Left ventricle myocardium inferior (tissue), 1 donor: Measurements from ENCODE around the gene CTNNBL1. TPM values are rescaled to one million over a fixed set of nuclear protein-coding genes. Genes with fewer than 3 reads are reported as not detected.
"Not testable (repeated sequence)": the region's sequence is repeated elsewhere in the genome, so short reads cannot be mapped to it uniquely, and the experiment has no call there.

ENCODE experiments used
- DNase-seq: peaks from one replicate; pipeline ENCODE4 v3.0.0-alpha.2; 2020
- H3K27ac ChIP-seq: fragments of 200-600 bp; replicated peaks from 2 replicates; pipeline ENCODE4 v1.8.0; 2021
- H3K27me3 ChIP-seq: fragments of 200-600 bp; 2 replicates; pipeline ENCODE4 v1.8.0; 2021; ENCODE audit warnings: low read depth
- H3K36me3 ChIP-seq: fragments of 200-600 bp; 2 replicates; pipeline ENCODE4 v1.8.0; 2021
- H3K4me1 ChIP-seq: fragments of 200-600 bp; 2 replicates; pipeline ENCODE4 v1.8.0; 2021
- H3K4me3 ChIP-seq: fragments of 200-600 bp; 2 replicates; pipeline ENCODE4 v1.8.0; 2021; ENCODE audit warnings: mild to moderate bottlenecking, moderate library complexity
- H3K9me3 ChIP-seq: fragments of 200-600 bp; replicated peaks from 2 replicates; pipeline ENCODE4 v1.8.0; 2021
- intact Hi-C: fragments of 100-400 bp; cut with micrococcal nuclease; formaldehyde crosslinking; loops from one replicate; pipeline ENCODE4 v1.11.0; 2022
- total RNA-seq: library from RNA; stranded (reverse); fragmentation: NEBNext Ultra II Directional; extraction: Animal tissue kit (Norgen Biotek cat#: 25700); gene quantifications from one replicate; pipeline ENCODE4 v1.2.1, GENCODE V29; 2021
- TF ChIP-seq, protein P1 (sequence below): fragments of 200-600 bp; IDR thresholded peaks from 2 replicates; pipeline ENCODE4 v1.8.0; 2021; ENCODE audit warnings: antibody characterized with exemption, mild to moderate bottlenecking, borderline replicate concordance
- donor health status: DM: no; HTN: yes; CAD: no; lungs with severe emphysema.

CTNNBL1 gene
- total RNA-seq, 1 donor from 2014 or later: 58.8 TPM

DNA sequence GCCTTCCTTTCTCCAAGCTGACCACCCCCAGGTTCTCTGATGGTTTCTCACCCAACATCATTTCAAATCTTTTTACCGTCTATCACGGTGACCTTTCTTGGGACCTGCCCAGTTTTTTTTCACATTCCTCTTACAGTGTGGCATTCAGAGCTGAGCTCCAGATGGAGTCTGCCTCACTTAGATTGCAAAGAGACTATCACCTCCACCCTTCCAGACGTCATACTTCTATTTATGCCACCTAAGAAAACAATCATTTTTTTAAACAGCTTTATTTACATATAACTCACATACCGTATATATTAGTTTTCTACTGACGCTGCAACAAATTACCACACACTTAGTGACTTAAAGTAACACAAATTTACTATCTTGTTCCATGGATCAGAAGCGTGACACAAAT lies 32.3 kb upstream of the CTNNBL1 start:
- DNase-seq: no peak
- Histone ChIP-seq H3K4me1 (peaks cover 9% of the 10 kb centered on the region), H3K9me3 (peaks cover 11% of the 10 kb centered on the region), H3K4me3 (no peak overlapping the region), H3K27ac (no peak overlapping the region), H3K27me3 (no peaks in the 10 kb centered on the region), H3K36me3 (no peaks in the 10 kb centered on the region)
- TF ChIP-seq, protein P1, sequence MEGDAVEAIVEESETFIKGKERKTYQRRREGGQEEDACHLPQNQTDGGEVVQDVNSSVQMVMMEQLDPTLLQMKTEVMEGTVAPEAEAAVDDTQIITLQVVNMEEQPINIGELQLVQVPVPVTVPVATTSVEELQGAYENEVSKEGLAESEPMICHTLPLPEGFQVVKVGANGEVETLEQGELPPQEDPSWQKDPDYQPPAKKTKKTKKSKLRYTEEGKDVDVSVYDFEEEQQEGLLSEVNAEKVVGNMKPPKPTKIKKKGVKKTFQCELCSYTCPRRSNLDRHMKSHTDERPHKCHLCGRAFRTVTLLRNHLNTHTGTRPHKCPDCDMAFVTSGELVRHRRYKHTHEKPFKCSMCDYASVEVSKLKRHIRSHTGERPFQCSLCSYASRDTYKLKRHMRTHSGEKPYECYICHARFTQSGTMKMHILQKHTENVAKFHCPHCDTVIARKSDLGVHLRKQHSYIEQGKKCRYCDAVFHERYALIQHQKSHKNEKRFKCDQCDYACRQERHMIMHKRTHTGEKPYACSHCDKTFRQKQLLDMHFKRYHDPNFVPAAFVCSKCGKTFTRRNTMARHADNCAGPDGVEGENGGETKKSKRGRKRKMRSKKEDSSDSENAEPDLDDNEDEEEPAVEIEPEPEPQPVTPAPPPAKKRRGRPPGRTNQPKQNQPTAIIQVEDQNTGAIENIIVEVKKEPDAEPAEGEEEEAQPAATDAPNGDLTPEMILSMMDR: no peak
- intact Hi-C loops: no loop called here

DNA sequence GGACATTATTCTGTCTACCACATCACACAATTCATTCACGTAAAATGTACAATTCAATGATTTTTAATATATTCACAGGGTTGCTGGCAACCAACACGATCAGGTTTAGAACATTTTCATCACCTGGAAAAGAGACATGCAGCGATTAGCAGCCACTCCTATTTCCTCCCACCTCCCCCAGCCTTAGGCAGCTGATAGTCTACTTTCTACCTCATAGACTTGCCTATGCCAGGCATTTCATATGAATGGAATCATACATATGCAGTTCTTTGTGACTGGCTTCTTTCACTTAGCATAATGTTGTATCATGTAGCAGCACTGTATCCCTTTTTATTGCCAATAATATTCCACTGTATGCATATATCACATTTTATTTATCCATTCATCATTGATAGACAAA lies 31.5 kb upstream of the CTNNBL1 start:
- H3K27me3 ChIP-seq: no peaks in the 10 kb centered on the region
- no peak overlapping the region for H3K27ac ChIP-seq
- intact Hi-C loops: no loop called here
- TF ChIP-seq, protein P1: no peak
- no peak for DNase-seq
- no peak overlapping the region for H3K4me3 ChIP-seq
- peaks cover 9% of the 10 kb centered on the region for H3K4me1 ChIP-seq
- no peaks in the 10 kb centered on the region for H3K36me3 ChIP-seq
- peaks cover 11% of the 10 kb centered on the region for H3K9me3 ChIP-seq

DNA sequence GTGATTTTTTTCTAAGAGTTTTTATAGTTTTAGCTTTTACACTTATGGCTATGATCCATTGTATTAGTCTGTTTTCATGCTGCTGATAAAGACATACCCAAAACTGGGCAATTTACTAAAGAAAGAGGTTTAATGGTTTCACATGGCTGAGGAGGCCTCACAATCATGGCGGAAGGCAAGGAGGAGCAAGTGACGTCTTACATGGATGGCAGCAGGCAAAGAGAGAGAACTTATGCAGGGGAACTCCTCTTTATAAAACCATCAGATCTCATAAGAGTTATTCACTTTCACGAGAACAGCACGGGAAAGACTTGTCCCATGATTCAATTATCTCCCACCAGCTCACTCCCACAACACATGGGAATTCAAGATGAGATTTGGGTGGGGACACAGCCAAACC lies 29.2 kb upstream of the CTNNBL1 start:
- H3K27me3 ChIP-seq, H3K36me3 ChIP-seq, DNase-seq, H3K27ac ChIP-seq, intact Hi-C loops, H3K4me1 ChIP-seq, H3K4me3 ChIP-seq: not testable (repeated sequence)
- peaks cover 11% of the 10 kb centered on the region for H3K9me3 ChIP-seq

DNA sequence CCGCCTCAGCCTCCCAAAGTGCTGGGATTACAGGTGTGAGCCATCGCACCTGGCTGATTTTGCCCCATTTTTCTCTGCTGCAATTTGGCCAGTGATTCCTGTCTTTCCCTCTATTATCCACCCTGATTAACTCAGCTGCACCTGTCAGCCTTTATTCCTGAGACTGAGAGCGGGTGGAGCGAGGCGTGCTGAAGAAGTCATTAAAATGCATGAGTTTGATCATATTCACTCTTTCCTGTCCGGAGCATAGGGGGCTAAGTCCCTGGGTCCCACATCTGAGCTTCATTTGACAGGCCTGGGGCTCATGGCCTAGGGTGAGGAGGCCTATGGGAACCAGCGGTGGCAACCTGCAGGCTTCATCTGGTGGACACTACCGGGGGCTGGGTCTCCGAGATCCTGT lies 25.7 kb upstream of the CTNNBL1 start:
- Histone ChIP-seq H3K9me3 (peaks cover 11% of the 10 kb centered on the region), H3K27me3 (peaks cover 43% of the 10 kb centered on the region), H3K4me1 (no peaks in the 10 kb centered on the region), H3K36me3 (no peaks in the 10 kb centered on the region), H3K27ac (no peak overlapping the region), H3K4me3 (no peak overlapping the region)
- TF ChIP-seq, protein P1: no peak
- intact Hi-C loops: no loop called here
- no peak for DNase-seq

DNA sequence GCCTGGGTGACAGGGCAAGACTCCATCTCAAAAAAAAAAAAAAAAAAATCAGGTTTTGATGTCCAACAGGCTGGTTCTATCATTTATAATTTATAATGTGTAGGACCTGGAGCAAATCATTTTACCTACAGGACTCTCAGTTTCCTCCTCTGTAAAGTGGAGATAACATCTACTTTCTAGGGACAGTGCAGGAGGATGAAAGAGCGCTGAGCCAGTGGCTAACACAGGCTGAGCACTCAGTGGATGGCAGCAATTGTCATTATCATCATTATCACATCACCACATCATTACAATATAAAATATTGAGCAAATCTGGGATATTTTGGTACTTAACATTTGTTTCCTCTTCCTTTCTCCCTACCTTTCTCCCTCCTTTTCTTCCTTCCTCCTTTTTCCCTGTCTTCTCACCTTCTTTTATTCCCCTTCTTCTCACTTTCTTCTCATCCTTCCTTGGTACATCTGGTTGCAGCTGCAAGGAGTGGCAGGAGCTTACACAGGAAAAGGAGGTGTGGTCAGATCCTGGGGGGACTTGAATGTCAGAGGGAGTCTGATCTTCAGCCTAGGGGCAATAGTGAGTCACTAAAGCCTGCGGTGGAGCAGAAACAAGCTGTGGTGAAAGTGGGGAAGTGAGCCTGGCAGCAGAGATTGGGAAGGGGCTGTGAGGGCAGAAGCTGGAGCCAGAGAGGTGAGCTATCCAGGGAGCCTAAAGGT lies 24.6 kb upstream of the CTNNBL1 start:
- peaks cover 11% of the 10 kb centered on the region for H3K9me3 ChIP-seq
- DNase-seq: no peak
- no peaks in the 10 kb centered on the region for H3K4me1 ChIP-seq
- intact Hi-C loops: no loop called here
- no peaks in the 10 kb centered on the region for H3K36me3 ChIP-seq
- H3K27ac ChIP-seq: no peak overlapping the region
- TF ChIP-seq, protein P1: no peak
- no peak overlapping the region for H3K4me3 ChIP-seq
- peaks cover 43% of the 10 kb centered on the region for H3K27me3 ChIP-seq

DNA sequence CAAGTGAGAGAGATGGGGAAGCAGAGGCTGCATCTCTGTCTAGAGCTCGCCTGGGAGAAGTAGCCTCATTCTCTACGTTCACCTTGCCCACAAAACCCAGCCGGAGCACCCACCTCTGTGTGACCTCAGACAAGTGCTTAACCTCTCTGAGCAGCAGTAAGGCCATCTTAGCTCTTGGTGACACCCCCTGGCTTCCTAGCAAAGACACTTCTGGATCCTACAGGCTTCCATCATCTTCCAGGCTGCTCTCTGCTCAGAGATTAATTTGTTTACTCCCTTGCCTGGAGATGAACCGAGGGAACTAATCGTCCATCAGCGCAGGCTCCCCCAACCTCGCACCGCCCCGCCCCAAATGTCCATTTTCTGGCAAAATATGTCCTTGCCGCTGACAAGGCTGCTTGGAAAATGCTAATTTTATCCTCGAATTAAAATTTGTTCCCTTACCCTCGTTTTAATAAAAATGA lies 24.0 kb upstream of the CTNNBL1 start:
- TF ChIP-seq, protein P1: no peak
- Histone ChIP-seq H3K4me3 (peak overlapping the region; percentile 49), H3K27me3 (peaks cover 43% of the 10 kb centered on the region), H3K36me3 (no peaks in the 10 kb centered on the region), H3K9me3 (peaks cover 9% of the 10 kb centered on the region), H3K27ac (no peak overlapping the region), H3K4me1 (no peaks in the 10 kb centered on the region)
- no peak for DNase-seq
- intact Hi-C loops: no loop called here
